GM12865 (cell line): ENCODE measurements around the gene NAV1.
"Not testable (repeated sequence)": the region's sequence is repeated elsewhere in the genome, so short reads cannot be mapped to it uniquely, and the experiment has no call there.

Experiments used
- DNase-seq: peaks from one replicate; pipeline ENCODE4 v3.0.0; 2010; ENCODE audit warnings: low read depth
- H3K4me3 ChIP-seq: 2 replicates; pipeline ENCODE4 v1.5.1; 2011; ENCODE audit warnings: mild to moderate bottlenecking, low read depth, low read length, control low read depth
- TF ChIP-seq, protein P1 (sequence below): IDR thresholded peaks from 2 replicates; pipeline ENCODE4 v1.5.1; 2011; ENCODE audit warnings: low read length, control low read depth, low read depth, inconsistent platforms; ENCODE audit not compliant: insufficient read depth; ENCODE audit errors: missing control alignments

NAV1 gene

DNA sequence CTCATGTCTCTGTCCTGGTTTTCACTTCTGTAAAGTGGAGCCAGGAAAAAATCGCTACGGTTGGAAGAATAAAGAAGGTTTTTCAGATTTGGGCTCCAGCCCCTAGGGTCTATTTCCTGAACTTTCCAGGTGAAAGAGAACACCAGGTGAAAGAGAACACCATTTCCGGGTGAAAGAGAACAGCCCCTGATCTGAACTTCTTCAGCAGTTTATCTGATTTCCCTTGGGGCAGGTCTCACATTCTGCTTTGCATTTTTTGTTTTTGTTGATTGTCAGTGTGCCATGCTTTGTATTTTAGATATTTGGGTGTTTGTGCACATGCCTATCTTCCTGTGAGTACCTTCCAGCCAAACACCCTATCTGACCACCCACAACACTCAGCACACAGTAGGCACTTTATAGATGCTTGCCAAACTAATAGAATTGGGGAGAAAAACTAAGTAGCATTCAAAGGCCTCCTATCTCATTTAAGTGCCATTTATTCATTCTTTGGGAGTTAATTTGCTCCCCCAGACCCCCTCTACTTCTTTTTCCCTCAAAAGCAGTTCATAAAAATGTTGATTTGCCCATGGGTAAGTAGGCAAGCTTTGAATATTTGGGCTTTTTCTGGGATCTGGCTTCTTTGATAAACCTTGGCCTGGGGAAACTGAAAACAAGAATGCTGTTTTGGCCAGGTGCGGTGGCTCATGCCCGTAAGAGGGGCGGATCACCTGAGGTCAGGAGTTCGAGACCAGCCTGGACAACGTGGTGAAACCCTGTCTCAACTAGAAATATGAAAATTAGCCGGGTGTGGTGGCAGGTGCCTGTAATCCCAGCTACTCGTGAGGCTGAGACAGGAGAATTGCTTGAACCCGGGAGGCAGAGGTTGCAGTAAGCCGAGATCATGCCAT, 2.2 kb downstream of the NAV1 start:
- TF ChIP-seq, protein P1, sequence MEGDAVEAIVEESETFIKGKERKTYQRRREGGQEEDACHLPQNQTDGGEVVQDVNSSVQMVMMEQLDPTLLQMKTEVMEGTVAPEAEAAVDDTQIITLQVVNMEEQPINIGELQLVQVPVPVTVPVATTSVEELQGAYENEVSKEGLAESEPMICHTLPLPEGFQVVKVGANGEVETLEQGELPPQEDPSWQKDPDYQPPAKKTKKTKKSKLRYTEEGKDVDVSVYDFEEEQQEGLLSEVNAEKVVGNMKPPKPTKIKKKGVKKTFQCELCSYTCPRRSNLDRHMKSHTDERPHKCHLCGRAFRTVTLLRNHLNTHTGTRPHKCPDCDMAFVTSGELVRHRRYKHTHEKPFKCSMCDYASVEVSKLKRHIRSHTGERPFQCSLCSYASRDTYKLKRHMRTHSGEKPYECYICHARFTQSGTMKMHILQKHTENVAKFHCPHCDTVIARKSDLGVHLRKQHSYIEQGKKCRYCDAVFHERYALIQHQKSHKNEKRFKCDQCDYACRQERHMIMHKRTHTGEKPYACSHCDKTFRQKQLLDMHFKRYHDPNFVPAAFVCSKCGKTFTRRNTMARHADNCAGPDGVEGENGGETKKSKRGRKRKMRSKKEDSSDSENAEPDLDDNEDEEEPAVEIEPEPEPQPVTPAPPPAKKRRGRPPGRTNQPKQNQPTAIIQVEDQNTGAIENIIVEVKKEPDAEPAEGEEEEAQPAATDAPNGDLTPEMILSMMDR = no peak
- no peak for DNase-seq
- H3K4me3 ChIP-seq = no peak overlapping the region

DNA sequence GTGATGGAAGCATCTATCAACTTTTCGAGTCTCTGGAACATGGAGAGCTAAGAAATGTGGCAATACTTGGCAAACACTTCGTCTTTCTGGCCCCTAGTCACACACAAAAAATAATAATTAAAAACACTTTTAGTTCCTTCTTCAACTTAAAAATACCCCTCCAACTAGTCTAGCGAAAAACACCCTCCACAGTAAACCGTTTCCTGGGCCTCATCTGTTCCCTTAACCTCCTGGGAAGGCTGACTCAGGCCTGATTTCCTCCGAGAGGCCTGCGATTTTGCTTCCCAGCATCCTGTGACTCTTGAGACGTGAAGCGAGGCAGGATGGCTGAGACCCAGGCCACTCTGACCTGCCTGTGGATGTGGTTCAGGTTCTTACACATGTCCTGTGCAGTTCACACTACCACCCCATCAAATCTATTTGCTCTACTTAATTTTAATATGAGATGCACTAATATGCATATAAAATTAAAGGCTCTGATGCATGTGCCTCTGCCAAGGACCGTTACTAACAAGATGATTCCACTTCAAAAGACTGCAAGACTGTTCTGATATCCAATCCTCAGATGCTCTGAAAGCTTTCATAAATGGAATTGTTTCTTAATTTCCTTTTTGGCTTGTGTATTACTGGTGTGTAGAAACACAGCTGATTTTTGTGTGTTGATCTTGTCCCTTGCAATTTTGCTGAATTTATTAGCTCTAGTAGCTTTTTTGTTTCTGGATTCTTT, 3.5 kb downstream of the NAV1 start:
- no peak overlapping the region for H3K4me3 ChIP-seq
- DNase-seq = no peak
- TF ChIP-seq, protein P1 = no peak

DNA sequence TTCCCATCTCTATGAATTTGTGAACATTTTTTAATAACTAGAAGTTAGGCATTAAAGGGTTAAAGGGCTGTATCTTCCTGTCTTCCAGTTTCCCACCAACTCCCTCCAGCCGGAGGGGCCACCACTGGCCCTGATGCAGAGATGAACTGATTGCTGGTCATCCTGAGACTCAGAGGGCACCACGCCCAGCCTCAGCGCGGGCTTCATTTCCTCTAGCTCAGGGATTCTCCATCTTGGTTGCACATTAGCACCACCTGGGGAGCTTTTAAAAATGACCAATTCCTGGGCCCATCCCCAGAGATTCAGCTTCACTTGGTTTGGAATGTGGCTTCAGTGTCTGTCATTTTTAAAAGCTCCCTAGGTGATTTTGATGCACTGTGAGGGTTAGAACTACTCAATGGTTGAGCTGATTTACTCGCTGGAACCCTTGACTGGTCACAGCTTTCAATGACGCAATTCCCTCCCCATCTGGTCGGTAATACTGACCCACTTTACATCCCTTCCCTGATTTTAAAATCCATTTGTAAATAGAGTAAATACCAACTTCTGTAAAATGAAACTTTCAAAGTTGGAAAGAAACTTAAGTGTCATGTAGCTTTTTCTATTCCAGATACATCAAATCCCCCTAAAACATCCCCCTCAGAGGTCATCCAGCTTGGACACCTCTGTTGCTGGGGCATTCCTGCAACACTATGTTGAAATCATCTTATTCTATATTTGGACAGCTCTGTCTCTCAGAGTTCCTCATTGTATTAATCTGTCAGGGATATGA, 5.1 kb downstream of the NAV1 start:
- no peak overlapping the region for H3K4me3 ChIP-seq
- DNase-seq = no peak
- TF ChIP-seq, protein P1 = no peak

DNA sequence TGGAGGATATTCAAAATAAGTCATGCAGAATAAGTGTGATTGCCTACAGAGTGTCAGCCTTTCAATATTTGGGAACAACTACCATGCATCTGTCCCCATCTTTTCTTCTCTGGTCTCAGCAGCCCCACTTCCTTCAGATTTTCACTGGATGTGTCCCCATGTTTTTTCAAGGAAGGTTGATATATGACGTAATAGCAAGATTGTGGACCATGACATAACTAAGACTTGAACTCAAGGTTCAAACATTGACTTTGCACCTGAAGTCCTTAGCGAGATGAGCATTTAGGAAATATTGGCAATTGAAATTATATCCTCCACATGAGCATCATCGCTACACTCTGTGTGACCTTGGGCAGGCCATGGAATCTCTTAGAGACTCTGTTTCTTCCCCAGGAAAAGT, 5.8 kb downstream of the NAV1 start:
- no peak for DNase-seq
- no peak overlapping the region for H3K4me3 ChIP-seq

DNA sequence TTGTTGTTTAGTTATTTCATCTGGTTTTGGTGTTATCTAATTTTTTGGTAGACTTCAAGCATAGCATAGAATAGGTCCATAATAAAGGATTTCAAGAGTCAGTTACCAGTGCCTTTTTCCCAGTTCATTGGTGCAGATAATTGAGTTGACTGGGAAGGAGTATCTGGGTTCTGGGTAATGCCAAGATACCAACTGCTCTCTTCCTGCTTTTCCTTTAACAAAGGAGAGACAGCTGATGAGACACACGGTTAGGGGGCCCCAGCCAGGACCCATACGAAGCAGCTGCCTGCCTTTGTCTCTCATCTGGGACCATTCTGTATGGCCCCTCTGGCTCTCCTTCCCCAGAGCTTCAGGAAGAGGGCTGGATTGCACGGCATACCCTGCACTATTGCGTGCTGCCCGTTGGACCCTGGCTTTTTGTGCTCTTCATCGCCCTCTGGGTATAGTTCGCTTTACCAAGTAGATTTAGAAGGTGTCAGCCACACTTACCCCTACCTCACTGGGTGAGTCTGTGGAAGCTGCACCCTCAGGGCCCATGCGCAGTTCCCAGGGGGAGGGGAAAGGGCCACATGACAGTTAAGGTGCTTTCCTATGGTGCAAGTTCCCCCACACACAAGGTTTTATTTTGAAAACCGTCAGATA, 7.0 kb downstream of the NAV1 start:
- TF ChIP-seq, protein P1 = no peak
- DNase-seq = peak; percentile 44
- no peak overlapping the region for H3K4me3 ChIP-seq

More for the DNA sequence above, 5.8 kb downstream of the NAV1 start:
- TF ChIP-seq, protein P1 = no peak

DNA sequence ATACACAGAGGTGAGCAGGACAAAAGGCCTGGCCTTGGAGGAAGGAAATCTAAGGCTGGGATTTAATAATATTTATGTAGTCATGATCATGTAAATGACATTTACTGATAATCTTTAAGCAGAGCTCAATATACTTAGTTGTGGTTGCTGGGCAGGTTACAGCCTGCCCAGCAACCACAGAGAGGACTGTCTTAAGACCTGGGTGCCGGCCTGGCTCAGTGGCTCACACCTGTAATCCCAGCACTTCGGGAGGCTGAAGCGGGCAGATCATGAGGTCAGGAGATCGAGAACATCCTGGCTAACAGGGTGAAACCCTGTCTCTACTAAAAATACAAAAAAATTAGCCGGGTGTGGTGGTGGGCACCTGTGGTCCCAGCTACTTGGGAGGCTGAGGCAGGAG, 10.6 kb downstream of the NAV1 start:
- not testable (repeated sequence) for H3K4me3 ChIP-seq, DNase-seq
